Measurements from ENCODE around the gene MKLN1. TPM values are rescaled to one million over a fixed set of nuclear protein-coding genes. Genes with fewer than 3 reads are reported as not detected.
A peak's percentile ranks its signal among the peaks of the same experiment; 100 is the strongest.

MKLN1 gene
- total RNA-seq (2021), result 83.5 and 90.2 TPM in 2 replicates
- percentile 90 among the genes with signal in this experiment for Bru-seq, nascent RNA
- BruChase-seq, experiment 1, labeled RNA remaining after a 2-hour chase, result percentile 86 among the genes with signal in this experiment
- BruChase-seq, experiment 2, labeled RNA remaining after a 6-hour chase, result percentile 76 among the genes with signal in this experiment
- long read RNA-seq, full-length matches to known transcripts, result 92 of 132 reads
- long read RNA-seq, partial matches to known transcripts, result 13 of 132 reads
- long read RNA-seq, other reads (novel, unspliced or antisense), result 27 of 132 reads

DNA sequence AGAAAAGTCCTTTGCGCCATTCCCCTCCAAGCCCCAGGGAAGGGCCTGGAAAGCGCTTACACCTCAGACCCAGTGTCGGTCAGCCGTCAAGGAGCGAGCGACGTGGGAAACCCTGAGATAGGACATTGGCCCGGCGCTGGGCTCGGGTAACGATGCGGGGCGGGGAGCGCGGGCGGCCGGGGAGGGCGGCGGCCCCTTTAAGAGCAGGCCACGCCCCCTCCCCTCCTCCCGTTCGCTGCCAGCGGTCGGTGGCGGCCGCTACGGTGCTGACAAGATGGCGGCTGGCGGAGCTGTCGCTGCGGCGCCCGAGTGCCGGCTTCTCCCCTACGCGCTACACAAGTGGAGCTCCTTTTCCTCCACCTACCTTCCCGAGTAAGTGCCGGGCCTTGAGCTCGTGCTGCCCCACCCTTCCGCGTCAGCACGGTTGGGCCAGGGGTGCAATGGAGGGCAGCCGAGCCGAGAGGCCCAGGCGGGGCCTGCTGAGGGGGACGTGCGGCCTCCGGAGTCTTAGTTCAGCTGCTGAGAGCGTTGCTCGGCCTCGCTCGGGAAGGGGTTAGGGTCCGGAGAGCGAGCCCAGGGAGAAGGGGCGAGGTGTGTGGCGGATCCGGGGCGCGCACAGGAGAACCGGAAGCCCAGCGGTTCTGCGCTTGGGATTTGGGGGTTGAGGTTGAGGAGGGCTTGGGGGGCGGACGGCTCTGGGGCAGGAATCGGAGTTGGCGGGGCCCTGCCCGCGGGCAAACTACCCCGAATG, at the start of gene MKLN1:
TSS of gene MKLN1 (plus strand) at position 251 of the 751 bp plus-strand sequence. CDS start at position 275, 24 bp downstream.
- no peak for TF ChIP-seq EZH2 (IDR thresholded peaks at IDR 0.05; ENCODE audit: borderline replicate concordance, low read depth, low read length, poor library complexity, severe bottlenecking)
- TF ChIP-seq, protein P1, sequence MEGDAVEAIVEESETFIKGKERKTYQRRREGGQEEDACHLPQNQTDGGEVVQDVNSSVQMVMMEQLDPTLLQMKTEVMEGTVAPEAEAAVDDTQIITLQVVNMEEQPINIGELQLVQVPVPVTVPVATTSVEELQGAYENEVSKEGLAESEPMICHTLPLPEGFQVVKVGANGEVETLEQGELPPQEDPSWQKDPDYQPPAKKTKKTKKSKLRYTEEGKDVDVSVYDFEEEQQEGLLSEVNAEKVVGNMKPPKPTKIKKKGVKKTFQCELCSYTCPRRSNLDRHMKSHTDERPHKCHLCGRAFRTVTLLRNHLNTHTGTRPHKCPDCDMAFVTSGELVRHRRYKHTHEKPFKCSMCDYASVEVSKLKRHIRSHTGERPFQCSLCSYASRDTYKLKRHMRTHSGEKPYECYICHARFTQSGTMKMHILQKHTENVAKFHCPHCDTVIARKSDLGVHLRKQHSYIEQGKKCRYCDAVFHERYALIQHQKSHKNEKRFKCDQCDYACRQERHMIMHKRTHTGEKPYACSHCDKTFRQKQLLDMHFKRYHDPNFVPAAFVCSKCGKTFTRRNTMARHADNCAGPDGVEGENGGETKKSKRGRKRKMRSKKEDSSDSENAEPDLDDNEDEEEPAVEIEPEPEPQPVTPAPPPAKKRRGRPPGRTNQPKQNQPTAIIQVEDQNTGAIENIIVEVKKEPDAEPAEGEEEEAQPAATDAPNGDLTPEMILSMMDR (conservative IDR thresholded peaks at IDR 0.05; ENCODE audit: low read depth, low read length), result no peak
- POLR2A ChIA-PET (ENCODE audit: low non-redundant PET), result interaction anchor here (0.6 kb wide), 1 partner anchor 172 kb away, joined by 3 read pairs; no protein-coding TSS in a partner anchor

DNA sequence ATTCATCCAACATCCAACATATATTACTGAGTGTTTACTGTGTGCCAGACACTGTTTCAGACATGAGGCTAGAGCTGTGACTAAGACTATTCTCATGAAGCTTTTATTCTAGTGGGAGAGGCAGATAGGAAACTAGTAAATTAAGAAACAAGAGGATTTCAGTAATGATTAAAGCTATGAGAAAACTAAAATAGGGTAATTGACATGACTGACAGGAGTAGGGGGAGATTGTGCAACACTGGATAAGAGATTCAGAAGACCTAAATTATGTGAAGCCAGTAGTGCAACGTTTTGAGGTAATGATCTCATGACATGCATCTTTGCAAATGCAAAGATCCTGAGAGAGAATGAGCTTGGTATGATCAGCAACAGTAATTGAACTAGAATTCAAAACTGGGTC, 48.6 kb upstream of the MKLN1 start:
- CTCF ChIA-PET, result no interaction called here
- Histone ChIP-seq H3K4me3 (ENCODE audit: low read depth, low read length, poor library complexity, severe bottlenecking) (no peak overlapping the region), H3K27me3 (replicated peaks; ENCODE audit: insufficient read depth, low read depth, low read length, poor library complexity) (no peaks in the 10 kb centered on the region), H3K36me3 (ENCODE audit: insufficient read depth, low read length, poor library complexity, severe bottlenecking) (no peaks in the 10 kb centered on the region), H3K9me3 (ENCODE audit: low read depth, low read length, poor library complexity, severe bottlenecking) (no peaks in the 10 kb centered on the region), H3K4me1 (ENCODE audit: insufficient read depth, low read length, poor library complexity, severe bottlenecking) (no peaks in the 10 kb centered on the region), H3K27ac (ENCODE audit: low read depth, low read length, poor library complexity, severe bottlenecking) (no peak overlapping the region)
- intact Hi-C loops (cut with micrococcal nuclease; ENCODE audit: unreplicated experiment), result no loop called here
- POLR2A ChIA-PET (ENCODE audit: low non-redundant PET), result interaction anchor here (0.6 kb wide), 1 partner anchor 83 kb away, joined by 3 read pairs; no protein-coding TSS in a partner anchor
- BruUV-seq (replicated peaks), result no TSS peak
- DNase-seq (ENCODE audit: low spot score), result peak; percentile 63
- no peak for TF ChIP-seq EZH2 (IDR thresholded peaks at IDR 0.05; ENCODE audit: borderline replicate concordance, low read depth, low read length, poor library complexity, severe bottlenecking)
- TF ChIP-seq, protein P1 (conservative IDR thresholded peaks at IDR 0.05; ENCODE audit: low read depth, low read length), result no peak

More for the DNA sequence above, at the start of gene MKLN1:
- Histone ChIP-seq H3K4me3 (ENCODE audit: low read depth, low read length, poor library complexity, severe bottlenecking) (peak within 1 kb of the TSS; percentile 75), H3K4me1 (ENCODE audit: insufficient read depth, low read length, poor library complexity, severe bottlenecking) (peaks cover 17% of the 10 kb centered on the region), H3K36me3 (ENCODE audit: insufficient read depth, low read length, poor library complexity, severe bottlenecking) (peaks cover under 1% of the 10 kb centered on the region), H3K27ac (ENCODE audit: low read depth, low read length, poor library complexity, severe bottlenecking) (peak within 1 kb of the TSS; percentile 99), H3K27me3 (replicated peaks; ENCODE audit: insufficient read depth, low read depth, low read length, poor library complexity) (no peaks in the 10 kb centered on the region), H3K9me3 (ENCODE audit: low read depth, low read length, poor library complexity, severe bottlenecking) (no peaks in the 10 kb centered on the region)
- DNase-seq (ENCODE audit: low spot score), result peak; percentile 94
- intact Hi-C loops (cut with micrococcal nuclease; ENCODE audit: unreplicated experiment), result loop anchor here (5.0 kb wide), 1 partner anchor 220 kb away; no protein-coding TSS in a partner anchor
- CTCF ChIA-PET, result no interaction called here
- BruUV-seq (replicated peaks), result no TSS peak

DNA sequence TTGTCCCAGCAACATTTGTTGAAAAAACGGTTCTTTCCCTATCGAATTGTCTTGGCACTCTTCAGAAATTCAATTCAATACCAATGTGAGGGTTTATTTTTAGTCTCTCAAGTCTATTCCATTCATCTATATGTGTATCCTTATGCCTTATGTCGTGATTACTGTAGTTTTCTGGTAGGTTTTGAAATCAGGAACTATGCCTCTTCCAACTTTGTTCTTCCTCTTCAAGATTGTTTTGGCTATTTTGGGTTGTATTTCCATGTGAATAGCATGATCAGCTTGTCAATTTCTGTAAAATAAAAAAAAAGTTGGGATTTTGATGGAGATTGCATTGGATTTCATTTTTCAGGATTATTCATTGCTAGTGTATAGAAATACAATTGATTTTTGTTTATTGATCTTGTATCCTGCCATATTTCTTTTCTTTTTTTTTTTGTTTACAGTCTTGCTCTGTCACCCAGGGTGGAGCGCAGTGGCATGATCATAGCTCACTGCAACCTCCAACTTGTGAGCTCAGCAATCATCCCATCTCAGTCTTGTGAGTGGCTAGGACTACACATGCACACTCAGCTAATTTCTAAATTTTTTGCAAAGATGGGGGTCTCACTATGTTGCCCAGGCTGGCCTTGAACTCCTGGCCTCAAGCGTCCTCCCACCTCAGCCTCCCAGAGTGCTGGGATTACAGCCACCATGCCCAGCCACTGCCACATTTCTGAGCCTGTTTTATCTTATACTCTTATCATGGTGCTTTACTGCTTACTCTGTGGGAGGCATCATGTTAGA, 46.2 kb upstream of the MKLN1 start:
- TF ChIP-seq, protein P1 (conservative IDR thresholded peaks at IDR 0.05; ENCODE audit: low read depth, low read length), result no peak
- no peak for TF ChIP-seq EZH2 (IDR thresholded peaks at IDR 0.05; ENCODE audit: borderline replicate concordance, low read depth, low read length, poor library complexity, severe bottlenecking)
- BruUV-seq (replicated peaks), result no TSS peak
- no peak for DNase-seq (ENCODE audit: low spot score)
- Histone ChIP-seq H3K9me3 (ENCODE audit: low read depth, low read length, poor library complexity, severe bottlenecking) (no peaks in the 10 kb centered on the region), H3K27ac (ENCODE audit: low read depth, low read length, poor library complexity, severe bottlenecking) (no peak overlapping the region), H3K27me3 (replicated peaks; ENCODE audit: insufficient read depth, low read depth, low read length, poor library complexity) (no peaks in the 10 kb centered on the region), H3K4me3 (ENCODE audit: low read depth, low read length, poor library complexity, severe bottlenecking) (no peak overlapping the region), H3K36me3 (ENCODE audit: insufficient read depth, low read length, poor library complexity, severe bottlenecking) (no peaks in the 10 kb centered on the region), H3K4me1 (ENCODE audit: insufficient read depth, low read length, poor library complexity, severe bottlenecking) (no peaks in the 10 kb centered on the region)
- ChIA-PET CTCF (no interaction called here), POLR2A (ENCODE audit: low non-redundant PET) (no interaction called here)
- intact Hi-C loops (cut with micrococcal nuclease; ENCODE audit: unreplicated experiment), result no loop called here
